ENCODE results near the gene ZNF521.

DNA sequence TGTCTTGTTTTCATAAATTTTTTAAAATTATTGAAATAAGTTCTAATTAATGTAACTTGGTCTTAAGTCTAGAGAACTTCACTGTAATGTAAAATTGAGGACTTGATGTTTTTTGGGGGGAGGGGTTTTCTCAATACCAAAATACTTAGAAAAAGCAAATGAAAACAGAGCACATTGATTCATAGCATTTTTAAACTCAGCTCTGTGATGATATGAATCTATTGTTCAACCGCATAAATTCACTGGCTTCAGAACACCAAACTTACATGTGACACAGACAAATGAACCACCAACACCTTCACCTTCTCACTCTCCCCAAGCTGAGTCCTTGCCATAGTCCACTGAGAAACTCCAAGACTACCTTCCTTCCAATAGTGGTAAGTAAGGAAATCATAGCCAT, 108.2 kb downstream of the ZNF521 start:
- TF ChIP-seq, protein P1, sequence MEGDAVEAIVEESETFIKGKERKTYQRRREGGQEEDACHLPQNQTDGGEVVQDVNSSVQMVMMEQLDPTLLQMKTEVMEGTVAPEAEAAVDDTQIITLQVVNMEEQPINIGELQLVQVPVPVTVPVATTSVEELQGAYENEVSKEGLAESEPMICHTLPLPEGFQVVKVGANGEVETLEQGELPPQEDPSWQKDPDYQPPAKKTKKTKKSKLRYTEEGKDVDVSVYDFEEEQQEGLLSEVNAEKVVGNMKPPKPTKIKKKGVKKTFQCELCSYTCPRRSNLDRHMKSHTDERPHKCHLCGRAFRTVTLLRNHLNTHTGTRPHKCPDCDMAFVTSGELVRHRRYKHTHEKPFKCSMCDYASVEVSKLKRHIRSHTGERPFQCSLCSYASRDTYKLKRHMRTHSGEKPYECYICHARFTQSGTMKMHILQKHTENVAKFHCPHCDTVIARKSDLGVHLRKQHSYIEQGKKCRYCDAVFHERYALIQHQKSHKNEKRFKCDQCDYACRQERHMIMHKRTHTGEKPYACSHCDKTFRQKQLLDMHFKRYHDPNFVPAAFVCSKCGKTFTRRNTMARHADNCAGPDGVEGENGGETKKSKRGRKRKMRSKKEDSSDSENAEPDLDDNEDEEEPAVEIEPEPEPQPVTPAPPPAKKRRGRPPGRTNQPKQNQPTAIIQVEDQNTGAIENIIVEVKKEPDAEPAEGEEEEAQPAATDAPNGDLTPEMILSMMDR (IDR thresholded peaks at IDR 0.05): no peak
- TF ChIP-seq POLR2AphosphoS5 (IDR thresholded peaks at IDR 0.05) (no peak), POLR2A (IDR thresholded peaks at IDR 0.05) (no peak)

Data from breast epithelium (tissue), 3 donors.